NCI-H345 treated with DMSO at 0.1 percent for 48 hours (cell line): ENCODE measurements around the gene AHNAK.
"Not testable (repeated sequence)": the region's sequence is repeated elsewhere in the genome, so short reads cannot be mapped to it uniquely, and the experiment has no call there.

Experiments used
- DNase-seq: peaks from one replicate; lab custom pipeline; 2025; ENCODE audit not compliant: unreplicated experiment; lab: John Stamatoyannopoulos, UW

The AHNAK gene

GRCh38 chr11:62546244-62546928 lies at the start of gene AHNAK:
TSS of gene AHNAK (minus strand) at chr11:62546806. CDS start at chr11:62536098, 10,708 bp downstream.
- DNase-seq: no peak

GRCh38 chr11:62595124-62595523 lies 48.5 kb upstream of the AHNAK start:
- no peak for DNase-seq

GRCh38 chr11:62593434-62594044 lies 46.9 kb upstream of the AHNAK start:
- peak; percentile 13 for DNase-seq

- no peak for DNase-seq
Measured at GRCh38 chr11:62592989-62593421, 46.4 kb upstream of the AHNAK start.

- no peak for DNase-seq
Measured at GRCh38 chr11:62592146-62592815, 45.7 kb upstream of the AHNAK start.

GRCh38 chr11:62591448-62592145 lies 45.0 kb upstream of the AHNAK start, which contains the start of gene TUT1:
TSS of gene TUT1 (minus strand) at chr11:62591523. CDS start at chr11:62591485, 38 bp downstream.
- peak; percentile 98 for DNase-seq

- DNase-seq: no peak
Measured at GRCh38 chr11:62588966-62589637, 42.5 kb upstream of the AHNAK start.

GRCh38 chr11:62585356-62585755 lies 38.8 kb upstream of the AHNAK start:
- DNase-seq: not testable (repeated sequence)

GRCh38 chr11:62581735-62582134 lies 35.1 kb upstream of the AHNAK start:
- not testable (repeated sequence) for DNase-seq

GRCh38 chr11:62580959-62581715 lies 34.5 kb upstream of the AHNAK start:
- DNase-seq: no peak

GRCh38 chr11:62579252-62579651 lies 32.6 kb upstream of the AHNAK start:
- DNase-seq: no peak

GRCh38 chr11:62578541-62578940 lies 31.9 kb upstream of the AHNAK start:
- no peak for DNase-seq

GRCh38 chr11:62577046-62577714 lies 30.6 kb upstream of the AHNAK start:
- no peak for DNase-seq

- no peak for DNase-seq
Measured at GRCh38 chr11:62575837-62576236, 29.2 kb upstream of the AHNAK start.

GRCh38 chr11:62575156-62575555 lies 28.6 kb upstream of the AHNAK start:
- DNase-seq: no peak

- no peak for DNase-seq
Measured at GRCh38 chr11:62574363-62575071, 27.9 kb upstream of the AHNAK start.

- DNase-seq: peak; percentile 99
Measured at GRCh38 chr11:62573592-62574362, 27.2 kb upstream of the AHNAK start, which contains the start of gene EEF1G. TSS of gene EEF1G (minus strand) at chr11:62573891. CDS start at chr11:62573842, 49 bp downstream.

GRCh38 chr11:62573006-62573591 lies 26.5 kb upstream of the AHNAK start:
- DNase-seq: no peak
